ENCODE data around the gene PGAM5. TPM values are rescaled to one million over a fixed set of nuclear protein-coding genes. Genes with fewer than 3 reads are reported as not detected.

PGAM5 gene
- total and polyA plus RNA-seq, 2 of the 4 experiments (the other 2 are of a cell fraction) = 25.2 to 37.8 TPM

DNA sequence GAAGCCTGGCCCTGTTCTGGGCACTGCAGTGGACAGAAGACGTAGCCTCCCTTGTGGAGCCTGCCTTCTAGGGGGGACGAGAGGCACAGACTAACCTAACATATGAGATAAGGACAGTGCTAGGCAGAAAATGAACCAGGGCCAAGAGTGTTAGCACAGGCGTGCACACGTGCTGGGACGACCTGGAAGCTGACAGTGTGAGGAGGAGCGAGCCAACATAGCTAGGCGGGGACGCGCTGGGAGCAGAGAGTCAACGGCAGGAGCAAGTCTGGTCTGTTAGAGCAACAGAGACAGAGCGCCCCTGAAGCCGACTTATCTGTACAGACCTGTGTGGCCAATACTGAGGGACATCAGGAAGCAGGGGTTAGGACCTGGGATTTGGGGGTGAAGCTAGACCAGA, 15.2 kb upstream of the PGAM5 start:
- no TSS peak for BruUV-seq (replicated peaks)
- Histone ChIP-seq H3K4me2 (ENCODE audit: low read depth, low read length) (no peak overlapping the region), H4K8ac (ENCODE audit: low read depth in 2 of 2, low read length in 2 of 2) (no peak overlapping the region), H3K18ac (ENCODE audit: low read depth, low read length) (no peak overlapping the region), H3K56ac (ENCODE audit: extremely low read depth, insufficient read depth, low read length) (no peak overlapping the region), H2BK15ac (ENCODE audit: low read depth, low read length) (no peak overlapping the region), H4K5ac (ENCODE audit: low read depth, low read length) (no peak overlapping the region), H3K27ac (ENCODE audit: insufficient read depth, low read length) (no peak overlapping the region), H2AK9ac (replicated peaks; ENCODE audit: low read depth, low read length, poor library complexity) (no peak overlapping the region), H3K4me1 (ENCODE audit: control insufficient read depth, insufficient read depth, low read length) (no peaks in the 10 kb centered on the region), H4K91ac (ENCODE audit: insufficient read depth, low read depth, low read length) (no peak overlapping the region), H3K9ac (ENCODE audit: low read depth, low read length) (no peak overlapping the region), H3K23ac (ENCODE audit: low read depth, low read length) (no peak overlapping the region), H3K79me1 (ENCODE audit: low read depth in 1 of 2, low read length in 2 of 2) (no peaks in the 10 kb centered on the region), H2AK5ac (ENCODE audit: low read depth, low read length) (no peak overlapping the region), H4K20me1 (ENCODE audit: insufficient read depth, low read length) (no peaks in the 10 kb centered on the region), H2AFZ (replicated peaks; ENCODE audit: low read length, poor library complexity) (no peak overlapping the region), H3K9me3 (ENCODE audit: control insufficient read depth, insufficient read depth, low read length) (no peaks in the 10 kb centered on the region), H3K14ac (replicated peaks; ENCODE audit: low read depth, low read length) (no peak overlapping the region), H3K36me3 (ENCODE audit: control insufficient read depth, insufficient read depth, low read length) (peaks cover 24% of the 10 kb centered on the region), H3K27me3 (ENCODE audit: control insufficient read depth, insufficient read depth, low read length) (no peaks in the 10 kb centered on the region), H2BK5ac (ENCODE audit: low read depth, low read length, poor library complexity, severe bottlenecking) (no peak overlapping the region), H3K4me3 (ENCODE audit: insufficient read depth, low read depth, low read length) (no peak overlapping the region), H2BK120ac (ENCODE audit: low read depth, low read length) (no peak overlapping the region), H2BK20ac (ENCODE audit: low read depth, low read length) (no peak overlapping the region), H3K9me1 (ENCODE audit: insufficient read depth, low read length) (peaks cover 5% of the 10 kb centered on the region; the same call in 1 of the 2 replicates), H3K4ac (ENCODE audit: low read depth, low read length) (no peak overlapping the region)
- WGBS, 2 experiments (ENCODE audit: extremely low coverage in 2 of 2, insufficient read length in 1 of 2) = 100% methylated on average over 3 of the region's 12 CpGs; no CpG with 5 or more reads in 1 of the 2 experiments
- no peak for DNase-seq
- ChIA-PET POLR2A (ENCODE audit: unreplicated experiment) (no interaction called here), CTCF (no interaction called here)
- TF ChIP-seq RFX5 (IDR thresholded peaks at IDR 0.05; ENCODE audit: low read depth, low read length) (no peak), MAZ (IDR thresholded peaks at IDR 0.05; ENCODE audit: borderline replicate concordance, low read depth, low read length) (no peak), CEBPB (IDR thresholded peaks at IDR 0.05; ENCODE audit: low read depth, low read length) (no peak), NFE2L2 (IDR thresholded peaks at IDR 0.05; ENCODE audit: low read depth, low read length) (no peak), CTCF (conservative IDR thresholded peaks at IDR 0.05; ENCODE audit: low read depth, low read length) (no peak), BHLHE40 (IDR thresholded peaks at IDR 0.05; ENCODE audit: low read depth, low read length) (no peak), MAFK (IDR thresholded peaks at IDR 0.05; ENCODE audit: low read depth, low read length) (no peak), FOS (IDR thresholded peaks at IDR 0.05; ENCODE audit: low read depth, low read length) (no peak), MXI1 (IDR thresholded peaks at IDR 0.05; ENCODE audit: borderline replicate concordance, low read depth, low read length) (no peak), POLR2A (IDR thresholded peaks at IDR 0.05; ENCODE audit: low read depth, low read length) (no peak), USF2 (IDR thresholded peaks at IDR 0.05; ENCODE audit: low read depth, low read length) (no peak), CHD1 (IDR thresholded peaks at IDR 0.05; ENCODE audit: low read depth, low read length) (no peak), RAD21 (IDR thresholded peaks at IDR 0.05; ENCODE audit: low read length) (no peak), RCOR1 (IDR thresholded peaks at IDR 0.05; ENCODE audit: insufficient replicate concordance, low read length) (no peak), SMC3 (IDR thresholded peaks at IDR 0.05; ENCODE audit: low read depth, low read length) (no peak)
- TF ChIP-seq, protein P1, sequence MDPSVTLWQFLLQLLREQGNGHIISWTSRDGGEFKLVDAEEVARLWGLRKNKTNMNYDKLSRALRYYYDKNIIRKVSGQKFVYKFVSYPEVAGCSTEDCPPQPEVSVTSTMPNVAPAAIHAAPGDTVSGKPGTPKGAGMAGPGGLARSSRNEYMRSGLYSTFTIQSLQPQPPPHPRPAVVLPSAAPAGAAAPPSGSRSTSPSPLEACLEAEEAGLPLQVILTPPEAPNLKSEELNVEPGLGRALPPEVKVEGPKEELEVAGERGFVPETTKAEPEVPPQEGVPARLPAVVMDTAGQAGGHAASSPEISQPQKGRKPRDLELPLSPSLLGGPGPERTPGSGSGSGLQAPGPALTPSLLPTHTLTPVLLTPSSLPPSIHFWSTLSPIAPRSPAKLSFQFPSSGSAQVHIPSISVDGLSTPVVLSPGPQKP (IDR thresholded peaks at IDR 0.05; ENCODE audit: borderline replicate concordance, low read depth, low read length) = no peak
- in situ Hi-C loops (cut with MboI; ENCODE audit: low sequenced_read_pairs) = no loop called here
- intact Hi-C loops (cut with micrococcal nuclease) = no loop called here
- ATAC-seq (ENCODE audit: low read depth) = no peak
- dilution Hi-C loops (cut with HindIII; ENCODE audit: low sequenced_read_pairs, unreplicated experiment) = no loop called here
